Astrocyte of the hippocampus (primary cell): ENCODE data around the gene KCTD19.

Source experiments
- DNase-seq: peaks from one replicate; pipeline ENCODE4 v3.0.0; 2011; ENCODE audit warnings: low read depth, low spot score

Gene KCTD19

DNA sequence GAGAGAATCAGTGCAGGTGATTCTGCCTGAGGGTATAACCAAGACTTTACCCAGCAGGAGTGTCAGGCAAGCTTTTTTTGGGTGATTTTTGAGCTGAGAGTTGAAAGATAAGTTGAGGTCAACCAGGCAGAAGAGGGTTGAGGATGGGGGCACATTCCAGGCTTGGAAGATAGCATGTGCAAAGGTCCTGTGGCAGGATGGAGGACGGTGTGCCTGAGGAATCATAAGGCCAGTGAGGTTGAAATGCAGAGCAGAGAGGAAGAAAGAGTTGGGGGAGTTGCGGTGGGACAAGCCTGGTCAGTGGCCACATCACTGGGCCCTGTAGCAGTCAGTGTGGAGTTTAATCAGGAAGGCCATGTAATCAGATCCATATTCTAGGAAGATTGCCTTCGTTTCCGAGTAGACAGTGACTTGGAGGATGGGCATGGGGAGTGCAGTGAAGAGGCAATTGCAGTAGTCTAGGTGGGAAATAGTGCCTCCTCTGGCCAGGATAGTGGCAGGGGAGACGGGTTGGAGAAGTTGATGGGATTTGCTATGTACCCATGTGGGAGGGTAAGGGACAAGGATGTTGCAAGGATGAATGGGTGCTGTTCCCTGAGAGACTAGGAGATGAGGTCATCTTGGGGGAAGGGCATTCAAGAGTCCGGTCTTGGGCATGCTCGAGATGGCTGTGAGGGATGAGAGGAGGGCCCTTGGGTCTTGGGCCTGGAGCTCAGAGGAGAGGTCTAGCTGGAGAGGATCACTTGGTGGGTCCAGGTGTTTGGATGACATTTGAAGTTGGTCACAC, 43.3 kb downstream of the KCTD19 start:
- peak; percentile 32 for DNase-seq

DNA sequence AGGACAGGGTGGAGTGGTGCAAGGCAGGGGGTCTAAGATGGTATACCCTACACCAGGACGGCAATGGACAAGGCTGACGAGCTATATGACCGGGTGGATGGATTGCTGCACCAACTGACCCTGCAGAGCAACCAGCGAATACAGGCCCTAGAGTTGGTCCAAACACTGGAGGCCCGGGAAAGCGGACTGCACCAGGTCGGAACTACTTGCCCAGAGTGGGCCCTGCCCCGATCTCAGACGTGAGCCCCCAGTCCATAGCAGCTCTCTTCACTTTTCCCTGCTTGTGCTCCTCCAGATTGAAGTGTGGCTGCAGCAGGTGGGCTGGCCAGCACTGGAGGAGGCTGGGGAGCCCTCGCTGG, 44.1 kb downstream of the KCTD19 start:
- no peak for DNase-seq

DNA sequence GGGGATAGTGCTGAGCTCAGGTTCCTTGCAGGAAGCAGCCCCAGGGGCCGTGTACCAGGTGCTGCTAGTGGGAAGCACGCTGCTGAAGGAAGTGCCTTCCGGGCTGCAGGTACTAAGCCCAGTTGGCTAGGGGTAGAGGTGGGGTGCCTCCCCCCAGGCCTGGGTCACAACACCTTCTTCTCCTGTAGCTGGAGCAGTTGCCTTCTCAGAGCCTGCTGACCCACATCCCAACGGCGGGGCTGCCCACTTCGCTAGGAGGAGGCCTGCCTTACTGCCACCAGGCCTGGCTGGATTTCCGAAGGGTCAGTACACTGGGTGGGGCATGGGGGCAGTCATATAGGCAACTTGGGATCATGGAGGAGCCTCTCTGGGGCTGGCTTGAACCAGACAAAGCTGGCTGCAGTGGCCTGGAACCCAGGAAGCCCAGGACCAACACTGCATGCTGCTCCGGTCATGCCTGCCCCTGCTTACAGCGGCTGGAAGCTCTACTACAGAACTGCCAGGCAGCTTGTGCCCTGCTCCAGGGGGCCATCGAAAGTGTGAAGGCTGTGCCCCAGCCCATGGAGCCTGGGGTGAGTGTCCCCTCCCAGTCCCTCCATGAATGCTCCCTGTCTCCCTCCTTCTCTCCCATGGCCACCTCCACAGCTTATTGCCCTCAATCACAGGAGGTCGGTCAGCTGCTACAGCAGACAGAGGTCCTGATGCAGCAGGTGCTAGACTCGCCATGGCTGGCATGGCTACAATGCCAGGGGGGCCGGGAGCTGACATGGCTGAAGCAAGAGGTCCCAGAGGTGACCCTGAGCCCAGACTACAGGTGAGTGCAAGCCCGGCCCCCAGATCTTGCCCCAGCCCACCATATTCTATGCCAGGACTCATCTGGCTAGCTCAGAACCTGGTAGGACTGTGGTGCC, 44.8 kb downstream of the KCTD19 start:
- no peak for DNase-seq

DNA sequence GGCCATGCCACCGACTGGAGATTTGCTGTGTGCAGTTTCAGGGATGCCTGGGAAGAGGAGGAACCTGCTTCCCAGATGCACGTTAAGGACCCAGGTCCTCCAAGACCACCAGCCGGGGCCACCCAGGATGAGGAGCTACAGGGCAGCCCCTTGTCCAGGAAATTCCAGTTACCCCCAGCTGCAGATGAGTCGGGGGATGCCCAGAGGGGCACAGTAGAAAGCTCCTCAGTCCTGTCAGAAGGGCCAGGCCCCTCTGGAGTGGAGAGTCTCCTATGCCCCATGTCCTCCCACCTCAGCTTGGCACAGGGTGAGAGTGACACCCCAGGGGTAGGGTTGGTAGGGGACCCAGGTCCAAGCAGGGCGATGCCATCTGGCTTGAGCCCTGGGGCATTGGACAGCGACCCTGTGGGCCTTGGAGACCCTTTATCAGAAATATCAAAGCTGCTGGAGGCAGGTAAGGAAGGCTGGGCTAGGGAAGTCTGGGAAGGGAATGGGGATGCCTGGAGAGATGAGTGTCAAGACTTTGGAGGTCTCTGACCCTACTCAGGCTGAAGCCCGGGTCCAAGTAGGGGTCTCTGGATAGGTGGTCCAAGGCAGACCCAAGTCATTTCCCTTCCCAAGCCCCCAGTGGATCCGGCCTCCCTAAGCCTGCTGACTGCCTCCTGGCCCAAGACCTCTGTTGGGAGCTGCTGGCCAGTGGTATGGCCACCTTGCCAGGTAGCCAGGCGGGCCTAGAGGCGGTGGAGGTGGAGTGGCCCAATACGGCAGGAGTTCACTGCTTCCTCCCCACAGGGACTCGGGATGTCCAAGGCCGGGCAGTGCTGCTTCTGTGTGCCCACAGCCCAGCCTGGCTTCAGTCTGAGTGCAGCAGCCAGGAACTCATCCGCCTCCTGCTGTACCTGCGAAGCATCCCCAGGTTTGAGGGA, 46.2 kb downstream of the KCTD19 start:
- no peak for DNase-seq

DNA sequence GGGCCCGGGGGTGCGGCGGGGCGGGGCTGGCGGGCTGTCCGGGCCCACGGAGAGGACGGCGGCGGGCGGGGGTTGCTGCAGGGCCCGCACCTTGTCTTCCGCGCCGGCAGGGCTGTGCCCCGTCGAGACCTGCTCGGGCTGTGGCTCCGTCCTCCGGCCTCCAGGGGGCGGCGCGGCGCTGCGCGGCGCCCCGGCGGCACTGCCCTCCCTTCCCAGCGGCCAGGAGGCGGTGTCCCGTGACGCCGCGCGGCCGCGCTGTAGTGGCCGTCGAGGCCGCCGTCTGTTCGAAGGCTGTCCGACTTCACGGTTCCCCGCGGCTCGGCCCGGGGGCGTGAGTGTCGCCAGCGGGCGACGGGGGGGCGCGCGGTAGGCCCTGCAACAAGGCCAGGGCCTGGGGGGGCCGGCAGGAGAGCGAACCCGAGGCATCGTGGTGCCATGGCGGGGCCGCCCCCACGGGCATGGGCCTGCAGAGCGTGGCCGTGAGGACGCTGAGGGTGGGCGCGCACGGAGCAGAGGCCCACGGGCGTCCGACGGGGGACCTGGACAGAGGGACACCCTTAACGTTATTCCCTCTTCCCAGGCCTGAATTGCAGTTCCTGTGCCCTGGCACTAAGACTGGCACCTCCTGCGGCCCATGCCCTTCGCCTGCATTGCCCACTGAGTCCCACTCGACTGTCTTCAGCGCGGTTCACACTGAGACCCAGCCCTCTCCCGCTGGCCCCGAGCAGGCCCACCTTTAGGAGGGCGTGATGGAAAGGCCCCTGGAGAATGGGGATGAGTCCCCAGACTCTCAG, 47.0 kb downstream of the KCTD19 start, which contains the start of gene PLEKHG4:
Gene PLEKHG4, plus strand, starts transcription at position 237 of the 794 bp plus-strand sequence. Its CDS starts 513 bp downstream, at position 750.
- DNase-seq: peak; percentile 89

DNA sequence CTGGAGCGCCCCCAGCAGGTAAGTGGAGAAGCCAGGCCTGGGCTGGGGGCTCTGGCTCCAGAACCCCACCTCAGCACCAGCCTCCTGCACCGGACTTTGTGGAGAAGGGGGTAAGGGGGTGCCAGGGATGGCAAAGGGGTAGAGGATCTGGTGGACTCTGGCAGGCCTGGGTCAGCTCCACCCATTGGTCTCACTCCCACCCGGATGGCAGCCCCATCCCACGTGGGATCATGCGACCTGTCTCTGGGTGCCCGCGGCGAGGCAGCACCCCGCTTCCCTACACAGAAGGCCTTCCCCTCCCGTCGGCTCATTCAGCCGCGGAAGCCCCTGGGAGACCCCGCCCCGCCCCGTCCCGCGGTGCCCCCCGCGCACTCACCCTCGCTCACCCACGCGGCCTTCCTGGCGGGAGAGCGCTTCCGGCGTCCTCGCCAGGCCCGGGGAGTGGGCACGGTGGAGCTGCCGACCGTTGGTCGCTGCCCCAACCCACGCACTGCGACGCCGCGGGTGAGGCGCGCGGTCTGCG, 47.7 kb downstream of the KCTD19 start:
- DNase-seq: no peak

DNA sequence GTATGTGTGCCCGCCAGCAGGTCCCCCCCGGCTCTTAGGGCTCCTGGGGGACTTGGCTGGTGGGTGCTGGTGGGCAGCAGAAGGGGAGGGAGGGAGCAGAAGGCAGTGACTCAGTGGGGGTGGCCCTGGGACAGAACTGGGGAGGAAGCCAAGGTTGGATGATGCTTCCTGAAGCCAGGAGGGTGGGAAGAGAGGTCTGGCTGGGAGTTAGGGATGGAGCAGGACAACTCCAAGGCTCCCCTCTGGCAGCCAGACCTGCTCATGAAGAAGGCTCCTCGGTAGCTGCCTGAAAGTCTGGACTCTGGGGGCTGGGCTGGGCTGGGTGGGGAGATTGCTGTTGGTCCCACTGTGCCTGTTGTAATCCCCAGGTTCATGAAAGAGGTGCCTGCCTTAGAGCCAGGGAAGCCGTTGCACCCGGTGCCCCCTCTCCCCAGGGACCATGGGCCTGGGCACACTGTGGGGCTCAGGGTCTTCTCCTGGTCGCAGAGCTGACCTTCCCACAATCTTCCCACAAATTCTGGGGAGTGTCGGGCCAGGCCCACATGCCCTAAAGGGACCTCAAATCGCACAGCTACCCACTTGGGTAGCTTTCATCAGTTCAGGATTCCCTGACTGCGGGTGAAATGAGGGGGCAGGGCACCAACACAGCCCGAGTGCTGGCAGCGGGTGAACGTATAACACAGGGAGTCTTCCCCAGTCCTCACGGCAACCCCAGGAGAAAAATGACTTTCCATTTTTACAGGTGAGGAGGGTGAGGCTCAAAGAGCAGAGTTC, 48.4 kb downstream of the KCTD19 start:
- peak; percentile 89 for DNase-seq

DNA sequence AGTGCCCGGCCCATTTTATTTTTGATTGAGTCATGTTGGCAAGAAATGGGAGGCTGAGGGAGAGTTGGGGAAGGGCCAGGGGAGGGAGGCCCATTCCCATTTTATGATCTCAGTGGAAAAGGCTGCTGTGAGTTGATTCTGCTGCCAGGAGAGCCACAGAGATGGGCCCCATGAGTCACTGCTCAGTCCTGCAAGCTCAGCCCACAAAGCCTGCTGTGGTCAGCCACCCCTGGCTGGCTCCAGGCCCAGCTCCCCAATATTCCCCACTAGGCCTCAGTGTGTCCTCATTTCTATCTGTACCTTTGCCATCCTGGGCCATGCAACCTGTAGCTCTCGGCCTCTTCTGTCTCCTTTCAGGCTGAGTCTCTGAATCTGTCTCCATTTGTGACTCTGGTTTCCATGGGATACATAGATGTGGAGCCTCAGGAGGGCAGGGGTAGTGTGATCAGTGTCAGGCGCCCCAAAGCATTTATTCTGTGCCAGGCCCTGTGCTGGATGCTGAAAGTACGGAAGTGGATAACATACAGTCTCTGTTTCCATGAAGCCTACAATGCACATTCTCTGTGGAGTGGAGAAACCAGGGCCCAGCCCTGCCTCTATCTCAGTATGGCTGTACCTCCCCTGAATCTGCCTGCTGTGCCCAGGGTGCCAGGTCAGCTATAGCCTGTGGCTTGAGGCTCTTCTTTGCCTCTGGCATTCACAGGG, 49.1 kb downstream of the KCTD19 start:
- peak; percentile 99 for DNase-seq

DNA sequence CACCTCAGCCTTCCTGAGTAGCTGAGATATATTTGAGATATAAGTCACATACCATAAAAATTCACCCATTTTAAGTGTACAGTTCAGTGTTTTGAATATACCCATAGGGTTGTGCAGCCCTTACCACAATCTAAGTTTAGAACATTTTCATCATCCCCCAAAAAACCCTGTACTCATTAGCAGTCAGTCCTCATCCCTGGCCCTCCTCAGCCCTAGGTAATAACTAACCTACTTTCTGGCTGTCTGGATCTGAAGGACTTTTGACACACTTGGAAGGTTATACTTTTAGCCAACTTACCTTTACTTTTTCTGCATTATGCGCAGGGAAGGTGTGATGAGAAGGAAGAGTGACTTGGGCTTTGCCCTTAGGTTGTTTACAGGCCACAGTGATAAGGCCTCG, 51.2 kb downstream of the KCTD19 start:
- DNase-seq: no peak

DNA sequence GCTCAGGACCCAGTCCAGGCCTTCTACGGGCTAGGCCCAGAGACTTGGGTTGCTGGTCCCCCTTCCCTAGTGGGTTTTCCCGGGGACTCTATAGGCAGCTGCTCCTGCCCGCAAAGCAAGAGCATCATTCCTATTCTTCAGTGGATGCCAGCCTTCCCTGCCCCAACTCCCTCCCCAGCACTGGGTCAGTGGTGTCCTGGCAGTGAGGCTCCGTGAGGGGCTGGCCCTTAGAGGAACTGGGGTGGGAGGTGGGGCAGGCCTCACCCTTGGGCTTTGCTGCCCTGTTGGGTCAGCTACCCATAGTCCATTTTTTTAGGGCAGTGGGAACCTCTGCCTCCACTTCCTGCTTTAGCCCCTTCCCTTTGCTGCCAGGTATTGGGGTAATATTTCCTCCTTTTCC, 55.1 kb downstream of the KCTD19 start:
- DNase-seq: no peak

DNA sequence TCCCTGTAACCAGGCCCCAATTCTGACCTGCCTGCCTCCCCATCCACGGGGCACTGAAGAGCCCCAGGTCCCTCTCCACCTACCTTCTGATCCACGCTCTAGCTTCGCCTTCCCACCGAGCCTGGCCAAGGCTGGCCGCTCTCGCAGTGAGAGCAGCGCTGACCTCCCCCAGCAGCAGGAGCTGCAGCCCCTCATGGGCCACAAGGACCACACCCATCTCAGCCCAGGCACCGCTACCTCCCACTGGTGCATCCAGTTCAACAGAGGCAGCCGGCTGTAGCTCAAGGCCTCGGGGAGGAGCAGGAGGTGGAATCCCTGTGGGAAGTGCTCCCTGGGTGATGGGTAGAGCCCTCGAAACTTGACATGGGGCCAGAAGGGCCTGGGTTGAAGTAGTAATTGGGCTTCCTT, 55.6 kb downstream of the KCTD19 start:
- DNase-seq: no peak

DNA sequence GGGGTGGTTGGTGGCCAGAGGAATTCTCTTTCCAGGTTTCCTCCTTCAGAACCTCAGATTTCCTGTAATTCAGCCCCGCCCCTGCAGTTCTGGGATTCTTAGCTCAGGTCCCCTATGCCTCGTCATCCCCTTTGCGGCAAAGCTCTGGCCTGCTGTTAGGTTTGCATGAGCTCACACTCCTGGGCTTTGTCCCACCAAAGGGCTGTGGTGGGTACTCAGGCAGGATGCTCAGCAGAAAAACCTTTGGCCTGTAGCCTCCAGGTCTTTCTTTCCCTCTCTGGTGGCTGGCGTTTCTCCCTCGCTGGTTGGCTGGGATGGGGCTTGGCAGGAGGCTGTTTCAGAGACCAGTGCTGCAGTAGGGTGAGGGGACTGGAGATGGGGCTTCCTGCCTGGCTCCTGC, 56.8 kb downstream of the KCTD19 start:
- DNase-seq: peak; percentile 93

DNA sequence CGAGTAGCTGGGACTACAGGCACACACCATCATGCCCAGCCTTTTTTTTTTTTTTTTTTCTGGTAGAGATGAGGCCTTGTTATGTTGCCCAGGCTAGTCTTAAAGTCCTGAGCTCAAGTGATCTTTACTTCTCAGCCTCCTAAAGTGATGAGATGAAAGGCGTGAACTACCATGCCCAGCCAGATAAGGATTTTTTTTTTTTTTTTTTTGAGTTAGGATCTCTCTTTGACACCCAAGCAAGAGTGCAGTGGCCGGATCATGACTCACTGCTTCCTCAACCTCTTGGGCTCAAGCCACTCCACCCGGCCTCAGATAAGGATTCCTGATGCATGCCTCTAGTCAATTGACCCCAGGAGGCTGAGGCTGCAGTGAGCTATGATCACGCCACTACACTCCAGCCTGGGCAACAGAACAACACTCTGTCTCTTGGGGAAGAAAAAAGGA, 58.4 kb downstream of the KCTD19 start:
- peak; percentile 90 for DNase-seq

DNA sequence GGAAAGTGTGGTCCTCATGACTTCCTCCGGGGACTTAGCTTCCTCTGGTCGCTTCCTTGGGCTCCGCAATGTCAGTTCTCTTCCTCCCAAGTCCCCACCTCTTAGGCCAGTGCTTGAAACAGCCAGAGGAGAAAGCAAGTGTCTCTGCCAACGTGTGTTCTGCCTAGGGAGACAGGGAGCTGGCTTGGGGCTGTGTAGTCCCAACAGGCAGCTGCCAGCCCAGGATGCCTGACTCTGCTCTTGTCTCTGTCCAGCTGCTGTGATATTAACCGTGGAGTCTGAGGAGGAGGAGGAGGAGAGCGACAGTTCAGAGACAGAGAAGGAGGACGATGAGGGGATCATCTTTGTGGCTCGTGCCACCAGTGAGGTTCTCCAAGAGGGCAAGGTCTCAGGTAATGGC, 60.7 kb downstream of the KCTD19 start:
- no peak for DNase-seq

DNA sequence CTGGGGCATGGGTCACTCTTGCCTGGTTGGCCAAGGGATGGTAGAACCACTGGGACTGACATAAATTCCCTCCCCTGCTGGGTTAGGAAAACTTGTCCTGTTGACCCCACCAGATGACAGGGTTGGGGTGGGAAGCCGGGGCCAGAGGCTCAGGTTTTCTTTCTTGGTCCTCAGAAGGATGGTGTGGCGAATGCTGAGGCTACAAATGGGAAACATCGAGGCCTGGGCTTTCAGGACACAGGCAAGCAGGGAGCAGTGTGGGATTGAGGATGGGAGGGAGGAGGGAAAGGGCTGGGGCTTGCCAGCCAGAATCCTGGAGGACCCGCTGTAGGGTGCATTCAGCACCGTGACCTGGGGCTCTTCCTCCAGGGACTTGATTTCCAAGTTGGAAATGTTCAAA, 61.7 kb downstream of the KCTD19 start:
- no peak for DNase-seq

DNA sequence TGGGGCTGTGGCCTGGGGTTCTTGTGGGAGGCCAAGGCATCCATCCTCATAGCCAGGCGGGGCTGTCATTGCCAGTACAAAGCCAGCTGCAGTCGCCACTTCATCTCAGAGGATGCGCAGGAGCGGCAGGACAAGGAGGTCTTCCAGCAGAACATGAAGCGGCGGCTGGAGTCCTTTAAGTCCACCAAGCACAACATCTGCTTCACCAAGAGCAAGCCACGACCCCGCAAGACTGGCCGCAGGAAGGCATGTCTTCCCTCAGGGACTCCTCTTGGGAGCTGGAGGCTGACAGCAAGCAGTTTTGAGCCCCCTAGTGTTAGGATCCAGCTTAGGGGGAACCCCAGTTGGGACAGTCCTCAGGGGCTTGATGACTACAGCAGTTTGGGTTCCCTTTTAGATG, 62.3 kb downstream of the KCTD19 start:
- DNase-seq: no peak

DNA sequence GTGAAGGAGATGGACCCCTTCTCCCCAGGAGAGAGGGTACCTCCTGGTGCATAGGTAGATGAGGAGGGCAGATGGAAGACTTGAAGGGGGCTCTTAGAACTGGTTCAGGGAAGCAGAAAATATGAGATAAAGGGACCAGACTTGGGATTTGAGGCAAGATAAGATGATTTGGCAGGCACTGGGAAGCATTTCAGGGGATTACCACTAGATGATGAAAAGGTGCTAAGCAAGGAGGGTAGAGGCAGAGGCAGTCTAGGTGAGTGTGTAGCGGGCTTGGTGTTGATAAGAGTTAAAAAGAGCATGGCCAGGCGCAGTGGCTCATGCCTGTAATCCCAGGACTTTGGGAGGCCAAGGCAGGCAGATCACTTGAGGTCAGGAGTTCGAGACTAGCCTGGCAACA, 63.3 kb downstream of the KCTD19 start:
- no peak for DNase-seq

DNA sequence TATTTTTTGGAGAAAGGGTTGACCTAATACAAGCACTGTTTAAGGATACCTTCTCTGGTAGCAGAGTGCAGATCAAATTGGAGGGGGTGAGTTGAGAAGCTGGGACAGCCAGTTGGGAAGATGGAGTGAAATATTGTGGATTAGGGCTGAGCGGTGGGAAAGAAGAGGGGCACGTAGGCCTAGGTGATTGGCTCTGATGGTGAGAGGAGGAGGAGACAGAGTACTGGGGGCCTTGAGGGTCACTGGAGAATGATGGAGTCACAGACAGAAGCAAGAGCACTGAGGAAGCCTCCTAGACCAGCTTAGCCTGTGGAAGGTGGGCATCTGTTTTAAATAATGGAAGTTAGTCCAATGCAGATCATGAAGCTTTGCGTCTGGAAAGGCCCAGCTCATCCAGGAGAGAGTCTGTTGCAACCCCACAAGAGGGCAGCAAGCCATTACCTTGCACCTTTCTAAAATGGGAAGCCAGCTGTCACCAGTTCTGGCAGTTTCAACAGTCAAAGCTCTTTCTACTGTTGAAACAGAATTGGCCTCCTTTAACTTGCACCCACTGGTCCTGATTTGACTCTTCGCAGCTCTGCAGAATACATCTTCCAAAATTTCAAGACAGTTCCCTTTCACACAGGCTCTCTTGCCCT, 66.0 kb downstream of the KCTD19 start:
- DNase-seq: peak; percentile 83

DNA sequence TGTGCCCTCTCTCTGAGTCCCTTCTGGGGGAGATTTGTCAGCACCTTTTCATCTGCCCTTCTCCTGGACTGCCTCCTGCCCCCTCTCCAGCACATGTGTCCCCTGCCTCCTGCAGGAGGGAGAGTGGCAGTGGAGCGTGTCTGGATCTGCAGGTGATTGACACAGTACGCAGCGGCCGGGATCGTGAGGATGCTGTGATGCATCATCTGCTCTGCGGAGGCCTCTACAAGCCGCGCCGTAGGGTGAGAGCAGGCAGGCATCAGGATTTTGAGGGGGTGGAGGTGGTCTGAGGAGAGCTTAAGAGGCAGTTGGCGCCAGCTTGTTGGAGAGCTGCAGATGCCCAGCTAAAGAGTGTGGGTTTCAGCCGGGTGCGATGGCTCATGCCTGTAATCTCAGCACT, 66.8 kb downstream of the KCTD19 start:
- no peak for DNase-seq
